HG02642 (cell line): Measurements from ENCODE around the gene SBNO1.
"Not testable (repeated sequence)": the region's sequence is repeated elsewhere in the genome, so short reads cannot be mapped to it uniquely, and the experiment has no call there.

ENCODE experiments used
- ATAC-seq: cut with Tn5 transposase; IDR thresholded peaks from one replicate; pipeline ENCODE4 v1.9.1; 2021; ENCODE audit warnings: mild to moderate bottlenecking; ENCODE audit not compliant: unreplicated experiment, poor library complexity

The SBNO1 gene

GRCh38 chr12:123253641-123254459, 110.8 kb downstream of the SBNO1 start:
- no peak for ATAC-seq

DNA sequence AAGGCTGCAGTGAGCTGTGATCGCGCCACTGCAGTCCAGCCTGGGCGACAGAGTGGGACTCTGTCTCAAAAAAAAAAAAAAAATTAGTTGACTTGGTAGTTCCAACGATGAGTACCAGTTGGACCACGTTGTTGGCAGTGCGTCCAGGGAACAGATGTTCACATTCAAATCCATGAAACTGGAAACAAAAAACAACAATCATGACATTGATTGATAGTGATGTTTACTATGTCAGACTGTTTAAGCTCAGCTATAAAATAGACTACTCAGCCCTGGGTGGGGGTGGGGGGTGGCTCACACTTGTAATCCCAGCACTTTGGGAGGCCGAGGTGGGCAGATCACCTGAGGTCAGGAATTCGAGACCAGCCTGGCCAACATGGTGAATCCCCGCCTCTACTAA, 112.3 kb downstream of the SBNO1 start:
- not testable (repeated sequence) for ATAC-seq

- ATAC-seq: no peak
These were observed 113.1 kb downstream of the SBNO1 start for GRCh38 chr12:123251403-123252076.

- ATAC-seq: no peak
These were observed 113.9 kb downstream of the SBNO1 start for GRCh38 chr12:123250471-123251383.

DNA sequence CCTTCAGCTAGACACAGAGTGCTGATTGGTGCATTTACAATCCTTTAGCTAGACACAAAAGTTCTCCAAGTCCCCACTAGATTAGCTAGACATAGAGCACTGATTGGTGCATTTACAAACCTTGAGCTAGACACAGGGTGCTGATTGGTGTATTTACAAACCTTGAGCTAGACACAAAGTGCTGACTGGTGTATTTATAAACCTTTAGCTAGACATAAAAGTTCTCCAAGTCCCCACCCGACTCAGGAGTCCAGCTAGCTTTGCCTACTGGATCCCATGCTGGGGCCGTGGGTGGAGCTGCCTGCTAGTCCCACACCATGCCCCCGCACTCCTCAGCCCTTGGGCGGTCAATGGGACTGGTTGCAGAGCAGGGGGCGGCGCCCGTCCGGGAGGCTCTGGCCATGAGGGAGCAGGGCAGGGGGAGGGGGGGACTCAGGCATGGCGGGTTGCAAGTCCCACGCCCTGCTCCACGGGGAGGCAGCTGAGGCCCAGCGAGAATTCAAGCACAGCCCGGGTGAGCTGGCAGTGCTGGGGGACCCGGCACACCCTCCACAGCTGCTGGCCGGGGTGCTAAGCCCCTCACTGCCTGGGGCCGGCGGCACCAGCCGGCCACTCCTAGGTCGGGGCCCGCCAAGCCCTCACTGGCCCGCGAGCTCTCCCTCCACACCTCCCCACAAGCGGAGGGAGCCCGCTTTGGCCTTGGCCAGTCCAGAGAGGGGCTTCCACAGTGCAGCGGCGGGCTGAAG, 115.5 kb downstream of the SBNO1 start:
- ATAC-seq: not testable (repeated sequence)

- ATAC-seq: not testable (repeated sequence)
These were observed 116.5 kb downstream of the SBNO1 start for GRCh38 chr12:123248129-123248528.

- no peak for ATAC-seq
These were observed 119.0 kb downstream of the SBNO1 start for GRCh38 chr12:123245678-123246077.

DNA sequence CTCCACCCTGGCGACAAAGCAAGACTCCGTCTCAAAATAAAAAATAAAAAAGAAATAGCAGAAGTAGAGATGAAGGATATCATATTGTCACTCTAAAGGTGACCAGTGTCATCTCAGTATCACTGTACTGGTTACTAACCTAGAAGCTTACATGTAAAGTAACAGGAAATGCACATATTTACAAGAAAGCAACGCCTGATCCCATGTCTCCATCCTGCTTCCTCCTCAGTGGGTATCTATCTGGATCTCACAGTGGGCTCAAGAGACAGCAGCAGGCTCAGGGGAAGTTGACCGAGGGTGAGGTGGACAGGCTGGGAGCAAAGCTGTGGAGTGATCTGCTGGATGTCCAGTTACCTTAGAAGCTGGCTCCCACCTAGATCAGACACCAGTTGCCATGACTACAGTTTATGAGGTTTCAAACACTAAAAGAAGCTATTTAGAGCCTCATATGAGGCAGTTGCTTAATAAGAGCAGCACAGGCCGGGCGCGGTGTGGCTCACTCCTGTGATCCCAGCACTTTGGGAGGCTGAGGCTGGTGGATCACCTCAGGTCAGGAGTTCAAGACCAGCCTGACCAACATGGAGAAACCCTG, 120.9 kb downstream of the SBNO1 start:
- ATAC-seq: no peak

GRCh38 chr12:123242116-123242904, 122.3 kb downstream of the SBNO1 start:
- no peak for ATAC-seq
